Measurements from ENCODE around the gene GPC6.
"Not testable (repeated sequence)": the region's sequence is repeated elsewhere in the genome, so short reads cannot be mapped to it uniquely, and the experiment has no call there.

Gene GPC6

GRCh38 chr13:93450761-93451160 is 224.2 kb downstream of the GPC6 start:
- DNase-seq: no peak

- DNase-seq: not testable (repeated sequence)
These were observed 228.1 kb downstream of the GPC6 start for GRCh38 chr13:93454676-93455235.

- no peak for DNase-seq
These were observed 229.3 kb downstream of the GPC6 start for GRCh38 chr13:93455861-93456260.

GRCh38 chr13:93460005-93460404 is 233.4 kb downstream of the GPC6 start:
- DNase-seq: no peak

GRCh38 chr13:93462151-93462550 is 235.5 kb downstream of the GPC6 start:
- DNase-seq: no peak

GRCh38 chr13:93466502-93467036 is 240.0 kb downstream of the GPC6 start:
- DNase-seq: no peak

GRCh38 chr13:93467175-93467574 is 240.6 kb downstream of the GPC6 start:
- DNase-seq: no peak

GRCh38 chr13:93468433-93468832 is 241.8 kb downstream of the GPC6 start:
- no peak for DNase-seq

- no peak for DNase-seq
These were observed 245.7 kb downstream of the GPC6 start for GRCh38 chr13:93472296-93472695.

- DNase-seq: no peak
These were observed 246.2 kb downstream of the GPC6 start for GRCh38 chr13:93472814-93473296.

GRCh38 chr13:93473441-93474270 is 247.0 kb downstream of the GPC6 start:
- no peak for DNase-seq

- DNase-seq: peak; percentile 35
These were observed 249.6 kb downstream of the GPC6 start for GRCh38 chr13:93476175-93476574.

GRCh38 chr13:93477238-93477637 is 250.6 kb downstream of the GPC6 start:
- DNase-seq: no peak

GRCh38 chr13:93480553-93481106 is 254.0 kb downstream of the GPC6 start:
- no peak for DNase-seq

GRCh38 chr13:93496117-93496516 is 269.5 kb downstream of the GPC6 start:
- not testable (repeated sequence) for DNase-seq

- DNase-seq: peak; percentile 31
These were observed 270.5 kb downstream of the GPC6 start for GRCh38 chr13:93496985-93497673.

- DNase-seq: no peak
These were observed 273.4 kb downstream of the GPC6 start for GRCh38 chr13:93499991-93500390.

- DNase-seq: no peak
These were observed 275.5 kb downstream of the GPC6 start for GRCh38 chr13:93502071-93502470.

- DNase-seq: no peak
These were observed 276.5 kb downstream of the GPC6 start for GRCh38 chr13:93502987-93503615.

- peak; percentile 6 for DNase-seq
These were observed 278.7 kb downstream of the GPC6 start for GRCh38 chr13:93505104-93505952.

GRCh38 chr13:93511011-93511410 is 284.4 kb downstream of the GPC6 start:
- DNase-seq: no peak

GRCh38 chr13:93515267-93515666 is 288.7 kb downstream of the GPC6 start:
- DNase-seq: no peak
